Naive thymus-derived CD4-positive, alpha-beta T cell (primary cell): Measurements from ENCODE around the gene ANKRD42. TPM values are rescaled to one million over a fixed set of nuclear protein-coding genes. Genes with fewer than 3 reads are reported as not detected.
A peak's percentile ranks its signal among the peaks of the same experiment; 100 is the strongest.

Experiments
- ATAC-seq: fragments of 150-1000 bp; cut with Tn5 transposase; 2 replicates; pipeline ENCODE4 v1.10.0; 2021; ENCODE audit warnings: mild to moderate bottlenecking, moderate library complexity
- CTCF ChIA-PET: fragments of 350-600 bp; sonication (Branson Sonifier 250); formaldehyde crosslinking; loops from one replicate; lab custom pipeline; 2021; ENCODE audit warnings: antibody characterized with exemption; lab: Charles Lee
- POLR2A ChIA-PET: fragments of 350-600 bp; sonication (Branson Sonifier 250); formaldehyde crosslinking; loops from one replicate; lab custom pipeline; 2021; ENCODE audit warnings: antibody characterized with exemption, inconsistent platforms; lab: Charles Lee
- DNase-seq, 9 donors: peaks; one replicate each; pipeline versions ENCODE4 v3.0.0 to v3.0.0-alpha.2; 2020 to 2022; ENCODE audit warnings: mixed read lengths in 1 of 9
- H3K27ac ChIP-seq: one replicate; pipeline ENCODE4 v1.7.0; 2013; ENCODE audit warnings: mild to moderate bottlenecking, low read depth, low read length, moderate library complexity
- H3K27me3 ChIP-seq, 2 donors: one replicate each; pipeline ENCODE4 v1.7.0; 2013; ENCODE audit warnings: low read length in 2 of 2, mild to moderate bottlenecking in 2 of 2, moderate library complexity in 2 of 2; ENCODE audit not compliant: control insufficient read depth in 2 of 2, insufficient read depth in 2 of 2
- H3K36me3 ChIP-seq, 3 experiments: 1 replicate in 2 of 3; 2 replicates in 1 of 3; pipeline ENCODE4 v1.7.0; 2013; ENCODE audit warnings: low read length in 3 of 3, mild to moderate bottlenecking in 3 of 3, moderate library complexity in 1 of 3; ENCODE audit not compliant: insufficient read depth in 3 of 3, control insufficient read depth in 2 of 3
- H3K4me1 ChIP-seq, 2 donors: one replicate each; pipeline ENCODE4 v1.7.0; 2013; ENCODE audit warnings: low read length in 2 of 2, mild to moderate bottlenecking in 2 of 2, moderate library complexity in 1 of 2; ENCODE audit not compliant: control insufficient read depth in 2 of 2, insufficient read depth in 2 of 2
- H3K4me3 ChIP-seq: 2 replicates; pipeline ENCODE4 v1.7.0; 2013; ENCODE audit warnings: mild to moderate bottlenecking, low read length
- H3K9me3 ChIP-seq, 3 experiments: 1 replicate in 2 of 3; 2 replicates in 1 of 3; pipeline ENCODE4 v1.7.0; 2013; ENCODE audit warnings: low read length in 3 of 3; ENCODE audit not compliant: control insufficient read depth in 2 of 3
- H3K27ac Mint-ChIP-seq, 9 donors: one replicate each; pipeline ENCODE4 v1.8.0; 2020 to 2022; ENCODE audit warnings: mixed read lengths in 9 of 9, mild to moderate bottlenecking in 8 of 9, moderate library complexity in 5 of 9, inconsistent platforms in 2 of 9
- H3K27me3 Mint-ChIP-seq, 5 donors: one replicate each; pipeline ENCODE4 v1.8.0; 2021 to 2022; ENCODE audit warnings: mixed read lengths in 5 of 5, mild to moderate bottlenecking in 1 of 5
- H3K36me3 Mint-ChIP-seq, 5 donors: one replicate each; pipeline ENCODE4 v1.8.0; 2020 to 2022; ENCODE audit warnings: mixed read lengths in 5 of 5, mild to moderate bottlenecking in 3 of 5, inconsistent platforms in 1 of 5
- H3K4me1 Mint-ChIP-seq, 7 donors: one replicate each; pipeline ENCODE4 v1.8.0; 2020 to 2022; ENCODE audit warnings: mixed read lengths in 7 of 7, mild to moderate bottlenecking in 3 of 7, inconsistent platforms in 1 of 7
- H3K4me3 Mint-ChIP-seq, 10 donors: one replicate each; pipeline ENCODE4 v1.8.0; 2020 to 2022; ENCODE audit warnings: mild to moderate bottlenecking in 10 of 10, mixed read lengths in 10 of 10, moderate library complexity in 6 of 10, inconsistent platforms in 2 of 10
- H3K9me3 Mint-ChIP-seq, 11 donors: one replicate each; pipeline ENCODE4 v1.8.0; 2020 to 2022; ENCODE audit warnings: mixed read lengths in 11 of 11, mild to moderate bottlenecking in 4 of 11, inconsistent platforms in 1 of 11, moderate library complexity in 1 of 11
- intact Hi-C, 2 donors: fragments of 100-400 bp; cut with micrococcal nuclease; formaldehyde crosslinking; loops; one replicate each; pipeline ENCODE4 v1.15.1; 2023
- polyA plus RNA-seq, 2 donors: library from polyadenylated mRNA; unstranded; fragments of 300-500 nt; fragmentation: Illumina TruSeq; gene quantifications; one replicate each; pipeline ENCODE4 v1.2.3, GENCODE V29; 2021
- total RNA-seq, 6 experiments: library from RNA in 5 of 6; stranded (reverse) in 5 of 6; gene quantifications; 1 replicate in 5 of 6; 2 replicates in 1 of 6; pipeline ENCODE4 v1.2.3 and lab custom pipeline; 2021 to 2026

Gene ANKRD42
- total and polyA plus RNA-seq, 7 experiments from 2014 or later: 3.1 to 10.9 (median 6.6) TPM

DNA sequence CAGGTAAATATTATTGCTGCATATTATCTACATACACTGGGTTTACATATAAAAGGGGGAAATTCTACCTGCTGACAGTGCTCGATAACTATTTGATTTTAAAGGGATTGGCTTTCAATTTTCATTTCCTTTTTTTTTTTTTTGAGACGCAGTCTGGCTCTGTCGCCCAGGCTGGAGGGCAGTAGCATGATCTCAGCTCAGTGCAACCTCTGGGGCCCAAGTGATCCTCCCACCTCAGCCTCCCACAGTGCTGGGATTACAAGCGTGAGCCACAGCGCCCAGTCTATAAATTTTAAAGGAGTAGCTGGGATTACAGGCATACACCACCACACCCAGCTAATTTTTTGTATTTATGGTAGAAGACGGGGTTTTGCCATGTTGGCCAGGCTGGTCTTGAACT lies 39.7 kb upstream of the ANKRD42 start:
- Histone ChIP-seq H3K4me3 (no peak overlapping the region), H3K9me3 (no peaks in the 10 kb centered on the region), H3K4me1 (no peaks in the 10 kb centered on the region), H3K27ac (no peak overlapping the region), H3K36me3 (peaks cover 0 to 14% (median 0%) of the 10 kb centered on the region in 3 experiments), H3K27me3 (no peaks in the 10 kb centered on the region)
- ChIA-PET CTCF (no interaction called here), POLR2A (interaction anchor here (0.6 to 8.3 kb wide), 3 partner anchors 8 to 37 kb away, joined by 3 to 192 read pairs (median 4); no protein-coding TSS in a partner anchor)
- H3K27ac Mint-ChIP-seq: peak overlapping the region in 1 of 9 donors; percentile 20
- peaks cover 0 to 11% (median 0%) of the 10 kb centered on the region in 7 donors for H3K4me1 Mint-ChIP-seq
- peaks cover 0 to 3% (median 0%) of the 10 kb centered on the region in 5 donors for H3K27me3 Mint-ChIP-seq
- H3K36me3 Mint-ChIP-seq: peaks cover 0 to 15% (median 3%) of the 10 kb centered on the region in 5 donors
- no peak for DNase-seq
- H3K9me3 Mint-ChIP-seq: peaks cover 0 to 6% (median 0%) of the 10 kb centered on the region in 11 donors
- intact Hi-C loops: loop anchor here in 1 of 2 donors (10.0 kb wide), 1 partner anchor 399 kb away; no protein-coding TSS in a partner anchor
- no peak for ATAC-seq
- H3K4me3 Mint-ChIP-seq: no peak overlapping the region

DNA sequence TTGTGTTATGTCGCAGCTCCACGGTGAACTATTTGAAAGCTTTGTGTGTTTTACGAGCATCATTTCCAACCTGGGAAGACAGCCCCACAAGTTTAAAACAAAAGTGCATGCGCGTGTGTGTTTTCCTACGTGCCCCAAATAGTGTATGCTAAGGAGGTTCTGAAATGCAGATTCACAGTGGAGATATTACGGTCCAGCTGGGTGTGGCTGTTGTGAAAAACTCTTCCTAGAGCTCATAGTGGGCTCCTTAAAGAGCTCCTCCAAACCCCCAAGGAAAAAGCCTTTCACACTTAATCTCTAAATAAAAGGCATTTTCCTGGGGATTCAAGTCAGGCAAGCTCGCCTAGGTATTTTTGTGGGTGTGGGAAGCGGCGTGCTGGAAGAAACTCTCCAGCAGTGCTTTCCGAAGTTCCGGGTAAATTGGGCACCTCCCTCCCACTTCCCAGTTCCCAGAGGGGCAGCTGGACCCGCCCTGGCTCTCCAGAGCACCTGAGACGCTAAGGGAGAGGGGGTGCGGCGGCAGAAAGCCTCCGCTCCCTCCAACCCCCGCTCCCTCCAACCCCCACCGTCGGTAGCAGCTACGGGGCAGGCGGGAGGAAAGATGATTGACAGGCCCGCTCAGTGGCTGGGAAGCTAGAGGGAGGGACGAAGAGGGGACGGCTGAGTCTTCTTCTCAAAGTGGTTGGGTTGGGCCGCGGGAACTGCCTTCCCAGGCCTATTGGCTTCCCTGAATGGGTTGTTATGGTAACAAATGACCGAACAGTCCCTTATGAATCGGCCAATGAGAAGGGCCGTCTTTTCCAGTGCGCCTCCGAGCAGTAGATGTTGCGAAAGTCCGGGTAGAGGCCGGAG lies 37.1 kb upstream of the ANKRD42 start:
- Mint-ChIP-seq H3K36me3 (peaks cover 5 to 34% (median 16%) of the 10 kb centered on the region in 5 donors), H3K4me1 (peaks cover 11 to 32% (median 23%) of the 10 kb centered on the region in 7 donors), H3K27ac (peak overlapping the region; percentile 98 to 100 (median 100)), H3K27me3 (peaks cover 0 to 3% (median 0%) of the 10 kb centered on the region in 5 donors), H3K9me3 (peaks cover 0 to 6% (median 0%) of the 10 kb centered on the region in 11 donors), H3K4me3 (peak overlapping the region; percentile 96 to 100 (median 99))
- peaks cover 0 to 14% (median 0%) of the 10 kb centered on the region in 3 experiments for H3K36me3 ChIP-seq
- H3K4me1 ChIP-seq: peaks cover under 1 to 18% of the 10 kb centered on the region in 2 donors
- ATAC-seq (peak; percentile 92), DNase-seq (peak in 7 of 9 donors; percentile 89 to 99 (median 98))
- CTCF ChIA-PET: interaction anchor here (1.0 to 2.0 kb wide), 6 partner anchors 9 to 255 kb away, joined by 3 to 9 read pairs (median 4); partner anchors contain the start of gene DDIAS
- no peaks in the 10 kb centered on the region for H3K27me3 ChIP-seq
- intact Hi-C loops: loop anchor here (1.0 to 10.0 kb wide), 10 partner anchors 39 to 402 kb away; partner anchors contain the start of genes CCDC90B (in 2 of the 2), DDIAS (in 2 of the 2) and RAB30 (in 2 of the 2)
- peak overlapping the region; percentile 98 for H3K27ac ChIP-seq
- H3K4me3 ChIP-seq: peak overlapping the region; percentile 90
- POLR2A ChIA-PET: interaction anchor here (0.6 to 8.3 kb wide), 57 partner anchors 8 to 423 kb away, joined by 3 to 192 read pairs (median 7); partner anchors contain the start of genes ANKRD42, CCDC90B, DDIAS and FAM181B
- H3K9me3 ChIP-seq: no peaks in the 10 kb centered on the region

DNA sequence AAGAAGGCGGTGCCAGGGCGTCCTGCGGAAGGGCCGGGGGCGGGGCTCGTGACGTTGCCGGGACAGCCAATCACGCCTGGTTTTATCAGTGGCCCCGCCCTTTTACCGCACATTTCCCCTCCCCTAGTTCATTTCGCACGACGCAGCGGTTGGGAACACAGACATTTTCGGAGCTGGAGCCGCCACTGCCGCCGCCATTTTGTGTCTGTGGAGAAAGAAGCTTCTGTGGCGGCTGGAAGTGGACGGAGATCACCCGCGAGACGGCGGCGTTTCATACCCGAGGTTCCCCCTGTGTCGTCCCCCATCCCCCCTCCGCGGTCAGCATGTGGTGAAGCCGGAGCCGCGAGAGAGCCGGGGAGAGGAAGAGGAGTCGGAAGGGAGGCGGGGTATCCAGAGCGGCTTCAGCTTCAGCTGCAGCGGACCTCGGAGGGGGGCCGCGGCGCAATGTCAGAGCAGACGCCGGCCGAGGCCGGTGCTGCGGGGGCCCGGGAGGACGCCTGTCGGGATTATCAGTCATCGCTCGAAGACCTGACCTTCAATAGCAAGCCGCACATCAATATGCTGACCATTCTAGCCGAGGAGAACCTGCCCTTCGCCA lies 36.4 kb upstream of the ANKRD42 start, which contains the start of gene PCF11:
Gene PCF11 (plus strand): TSS at position 136 of the 598 bp plus-strand sequence. CDS start 309 bp downstream, at position 445.
- Histone ChIP-seq H3K9me3 (no peaks in the 10 kb centered on the region), H3K27ac (peak within 1 kb of the TSS; percentile 98), H3K4me3 (peak within 1 kb of the TSS; percentile 90), H3K36me3 (peaks cover 0 to 14% (median 0%) of the 10 kb centered on the region in 3 experiments), H3K27me3 (no peaks in the 10 kb centered on the region), H3K4me1 (peaks cover 8 to 26% of the 10 kb centered on the region in 2 donors)
- intact Hi-C loops: loop anchor here (1.0 to 10.0 kb wide), 11 partner anchors 36 to 402 kb away; partner anchors contain the start of genes ANKRD42 (in 2 of the 2), CCDC90B (in 2 of the 2), DDIAS (in 2 of the 2) and RAB30 (in 2 of the 2)
- ChIA-PET CTCF (interaction anchor here (1.1 to 2.0 kb wide), 4 partner anchors 9 to 256 kb away, joined by 3 to 9 read pairs (median 6); partner anchors contain the start of gene DDIAS), POLR2A (interaction anchor here (0.6 to 8.3 kb wide), 50 partner anchors 8 to 424 kb away, joined by 3 to 192 read pairs (median 7); partner anchors contain the start of genes ANKRD42, CCDC90B, DDIAS and FAM181B)
- H3K4me1 Mint-ChIP-seq: peaks cover 18 to 40% (median 30%) of the 10 kb centered on the region in 7 donors
- H3K9me3 Mint-ChIP-seq: peaks cover 0 to 6% (median 0%) of the 10 kb centered on the region in 11 donors
- H3K4me3 Mint-ChIP-seq: peak within 1 kb of the TSS; percentile 96 to 100 (median 99)
- DNase-seq: peak in 2 of 9 donors; percentile 85 to 97
- H3K36me3 Mint-ChIP-seq: peaks cover 5 to 41% (median 20%) of the 10 kb centered on the region in 5 donors
- peak within 1 kb of the TSS; percentile 98 to 100 (median 100) for H3K27ac Mint-ChIP-seq
- H3K27me3 Mint-ChIP-seq: peaks cover 0 to 3% (median 0%) of the 10 kb centered on the region in 5 donors
- ATAC-seq: peak; percentile 11

DNA sequence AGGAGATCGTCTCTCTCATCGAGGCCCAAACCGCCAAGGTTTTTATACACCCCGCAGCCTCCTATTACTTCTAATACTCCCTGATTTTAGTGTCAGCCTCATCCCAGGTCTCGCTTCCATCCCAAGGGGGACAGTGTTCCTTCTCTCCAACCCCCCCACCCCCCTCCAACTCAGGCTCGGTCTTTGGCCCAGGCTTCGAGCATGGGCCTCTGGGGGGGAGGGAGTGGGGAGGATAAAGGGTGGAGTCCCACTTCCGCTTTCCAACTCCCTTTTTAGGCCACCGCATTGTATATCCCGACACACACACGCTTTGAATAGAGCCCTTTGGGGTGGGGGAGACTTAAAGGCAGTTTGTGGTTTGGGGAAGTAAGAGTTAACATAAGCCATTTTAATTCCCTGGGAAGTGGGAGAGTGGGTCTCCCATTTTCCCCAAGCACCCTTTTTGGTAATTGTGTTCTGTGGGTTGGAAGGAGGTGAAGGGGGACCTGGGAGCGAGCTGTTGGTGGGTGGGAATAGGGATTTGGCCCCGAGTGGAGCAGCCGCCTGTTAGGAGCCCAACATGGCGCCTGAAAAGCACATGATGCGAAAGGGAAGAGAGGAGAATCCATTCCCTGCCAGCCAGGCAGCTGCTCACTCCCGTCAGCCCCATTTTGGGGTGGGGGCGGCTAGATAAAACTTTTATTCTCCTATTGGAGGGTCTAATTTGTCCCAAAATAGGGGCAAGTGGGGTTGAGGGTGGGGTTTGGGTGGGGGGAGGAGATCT lies 35.7 kb upstream of the ANKRD42 start:
- Mint-ChIP-seq H3K36me3 (peaks cover 5 to 41% (median 20%) of the 10 kb centered on the region in 5 donors), H3K4me1 (peaks cover 20 to 47% (median 36%) of the 10 kb centered on the region in 7 donors), H3K4me3 (peak overlapping the region; percentile 96 to 100 (median 99)), H3K27me3 (peaks cover 0 to 3% (median 0%) of the 10 kb centered on the region in 5 donors), H3K9me3 (peaks cover 0 to 6% (median 0%) of the 10 kb centered on the region in 11 donors), H3K27ac (peak overlapping the region; percentile 98 to 100 (median 100))
- intact Hi-C loops: loop anchor here (1.0 to 10.0 kb wide), 7 partner anchors 9 to 403 kb away; partner anchors contain the start of gene ANKRD42 (in 2 of the 2)
- CTCF ChIA-PET: interaction anchor here (1.1 to 2.0 kb wide), 4 partner anchors 8 to 257 kb away, joined by 3 to 9 read pairs (median 6); partner anchors contain the start of gene DDIAS
- DNase-seq (peak in 8 of 9 donors; percentile 47 to 61 (median 54)), ATAC-seq (no peak)
- peak overlapping the region; percentile 90 for H3K4me3 ChIP-seq
- H3K36me3 ChIP-seq: peaks cover 0 to 14% (median 0%) of the 10 kb centered on the region in 3 experiments
- peak overlapping the region; percentile 98 for H3K27ac ChIP-seq
- H3K4me1 ChIP-seq: peaks cover 14 to 32% of the 10 kb centered on the region in 2 donors
- POLR2A ChIA-PET: interaction anchor here (0.6 to 8.3 kb wide), 40 partner anchors 7 to 425 kb away, joined by 3 to 192 read pairs (median 8); partner anchors contain the start of genes ANKRD42, CCDC90B, DDIAS and FAM181B
- no peaks in the 10 kb centered on the region for H3K27me3 ChIP-seq
- H3K9me3 ChIP-seq: no peaks in the 10 kb centered on the region

DNA sequence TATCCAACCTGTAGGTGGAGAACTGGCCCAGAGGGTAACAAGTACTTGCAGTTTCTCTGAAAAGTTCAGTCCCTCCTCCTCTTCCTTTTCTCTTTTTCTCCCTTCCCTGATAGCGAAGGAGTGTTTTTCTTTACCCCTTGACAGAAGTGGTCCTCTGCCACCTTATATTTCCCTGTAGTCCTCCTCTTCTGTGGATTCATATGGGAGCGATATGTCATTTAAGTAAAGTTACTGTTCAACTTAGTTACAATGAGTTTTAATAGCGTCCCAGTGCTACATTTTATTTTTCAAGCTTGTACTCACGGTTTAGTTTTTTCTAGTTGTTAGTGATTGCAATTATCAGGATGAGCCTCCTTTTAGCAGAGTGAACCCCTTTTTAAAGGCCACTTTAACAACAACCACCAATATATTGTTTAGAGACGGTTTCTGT lies 35.1 kb upstream of the ANKRD42 start:
- Histone ChIP-seq H3K27ac (peak overlapping the region; percentile 98), H3K4me3 (peak overlapping the region; percentile 90), H3K9me3 (no peaks in the 10 kb centered on the region), H3K27me3 (no peaks in the 10 kb centered on the region), H3K36me3 (peaks cover 0 to 14% (median 0%) of the 10 kb centered on the region in 3 experiments), H3K4me1 (peaks cover 14 to 34% of the 10 kb centered on the region in 2 donors)
- peaks cover 0 to 6% (median 0%) of the 10 kb centered on the region in 11 donors for H3K9me3 Mint-ChIP-seq
- peak overlapping the region; percentile 96 to 100 (median 99) for H3K4me3 Mint-ChIP-seq
- peak overlapping the region; percentile 86 to 100 (median 100) for H3K27ac Mint-ChIP-seq
- ATAC-seq (no peak), DNase-seq (no peak)
- POLR2A ChIA-PET: interaction anchor here (0.6 to 8.3 kb wide), 20 partner anchors 10 to 299 kb away, joined by 3 to 192 read pairs (median 13); partner anchors contain the start of genes ANKRD42, CCDC90B, DDIAS and PRCP
- intact Hi-C loops: loop anchor here (1.0 to 10.0 kb wide), 5 partner anchors 8 to 404 kb away; no protein-coding TSS in a partner anchor
- H3K36me3 Mint-ChIP-seq: peaks cover 5 to 41% (median 20%) of the 10 kb centered on the region in 5 donors
- CTCF ChIA-PET: interaction anchor here (0.7 kb wide), 1 partner anchor 391 kb away, joined by 3 read pairs; no protein-coding TSS in a partner anchor
- H3K4me1 Mint-ChIP-seq: peaks cover 22 to 53% (median 42%) of the 10 kb centered on the region in 7 donors
- peaks cover 0 to 3% (median 0%) of the 10 kb centered on the region in 5 donors for H3K27me3 Mint-ChIP-seq
